ENCODE data around the gene GPC5.
"Not testable (repeated sequence)": the region's sequence is repeated elsewhere in the genome, so short reads cannot be mapped to it uniquely, and the experiment has no call there.

Gene GPC5

GRCh38 chr13:92262100-92262788 is 863.8 kb downstream of the GPC5 start:
- DNase-seq (ENCODE audit: low spot score), result no peak

- no peak for DNase-seq (ENCODE audit: low spot score)
Observed at GRCh38 chr13:92265408-92265807, 867.0 kb downstream of the GPC5 start.

- DNase-seq (ENCODE audit: low spot score), result no peak
Observed at GRCh38 chr13:92270990-92271389, 872.6 kb downstream of the GPC5 start.

- DNase-seq (ENCODE audit: low spot score), result no peak
Observed at GRCh38 chr13:92272177-92272576, 873.8 kb downstream of the GPC5 start.

GRCh38 chr13:92280986-92281385 is 882.6 kb downstream of the GPC5 start:
- DNase-seq (ENCODE audit: low spot score), result not testable (repeated sequence)

- DNase-seq (ENCODE audit: low spot score), result not testable (repeated sequence)
Observed at GRCh38 chr13:92290718-92291307, 892.4 kb downstream of the GPC5 start.

- not testable (repeated sequence) for DNase-seq (ENCODE audit: low spot score)
Observed at GRCh38 chr13:92294533-92294932, 896.1 kb downstream of the GPC5 start.

- not testable (repeated sequence) for DNase-seq (ENCODE audit: low spot score)
Observed at GRCh38 chr13:92296154-92296671, 897.8 kb downstream of the GPC5 start.

GRCh38 chr13:92297971-92298942 is 899.8 kb downstream of the GPC5 start:
- DNase-seq (ENCODE audit: low spot score), result no peak

- no peak for DNase-seq (ENCODE audit: low spot score)
Observed at GRCh38 chr13:92300651-92301050, 902.2 kb downstream of the GPC5 start.

GRCh38 chr13:92303428-92303827 is 905.0 kb downstream of the GPC5 start:
- no peak for DNase-seq (ENCODE audit: low spot score)

GRCh38 chr13:92307752-92308151 is 909.3 kb downstream of the GPC5 start:
- no peak for DNase-seq (ENCODE audit: low spot score)

GRCh38 chr13:92312823-92313222 is 914.4 kb downstream of the GPC5 start:
- DNase-seq (ENCODE audit: low spot score), result no peak

GRCh38 chr13:92313382-92313781 is 915.0 kb downstream of the GPC5 start:
- no peak for DNase-seq (ENCODE audit: low spot score)

GRCh38 chr13:92315265-92315664 is 916.8 kb downstream of the GPC5 start:
- DNase-seq (ENCODE audit: low spot score), result no peak

- DNase-seq (ENCODE audit: low spot score), result no peak
Observed at GRCh38 chr13:92316030-92316429, 917.6 kb downstream of the GPC5 start.

GRCh38 chr13:92317066-92317465 is 918.6 kb downstream of the GPC5 start:
- no peak for DNase-seq (ENCODE audit: low spot score)

- no peak for DNase-seq (ENCODE audit: low spot score)
Observed at GRCh38 chr13:92320323-92320722, 921.9 kb downstream of the GPC5 start.

GRCh38 chr13:92321174-92321573 is 922.8 kb downstream of the GPC5 start:
- DNase-seq (ENCODE audit: low spot score), result no peak

GRCh38 chr13:92345627-92346026 is 947.2 kb downstream of the GPC5 start:
- no peak for DNase-seq (ENCODE audit: low spot score)

- DNase-seq (ENCODE audit: low spot score), result no peak
Observed at GRCh38 chr13:92346046-92346445, 947.6 kb downstream of the GPC5 start.

- no peak for DNase-seq (ENCODE audit: low spot score)
Observed at GRCh38 chr13:92354583-92354982, 956.2 kb downstream of the GPC5 start.

- DNase-seq (ENCODE audit: low spot score), result peak; percentile 1
Observed at GRCh38 chr13:92355213-92355612, 956.8 kb downstream of the GPC5 start.
